GM23338 (cell line): Measurements from ENCODE around the gene SNX30. TPM values are rescaled to one million over a fixed set of nuclear protein-coding genes. Genes with fewer than 3 reads are reported as not detected.

Experiments
- ATAC-seq: fragments of 200-7000 bp; cut with Tn5 transposase; 3 replicates; pipeline ENCODE4 v1.9.1; 2020
- DNase-seq: peaks from one replicate; pipeline ENCODE4 v3.0.0-alpha.2; 2015; ENCODE audit warnings: low spot score
- H2AFZ ChIP-seq: fragments of 200-600 bp; sonication (generic); 2 replicates; pipeline ENCODE4 v1.8.0; 2016; ENCODE audit warnings: antibody characterized with exemption, mild to moderate bottlenecking, moderate library complexity
- H3F3A ChIP-seq: fragments of 200-600 bp; sonication (generic); replicated peaks from 2 replicates; pipeline ENCODE4 v1.8.0; 2017; ENCODE audit warnings: antibody characterized with exemption, mixed run types, low read depth
- H3K27ac ChIP-seq: fragments of 200-600 bp; sonication (generic); 2 replicates; pipeline ENCODE4 v1.6.1; 2016; ENCODE audit warnings: low read depth
- H3K27me3 ChIP-seq: fragments of 200-600 bp; sonication (generic); 2 replicates; pipeline ENCODE4 v1.8.0; 2016; ENCODE audit warnings: mild to moderate bottlenecking, mixed run types, moderate library complexity; ENCODE audit not compliant: insufficient read depth
- H3K36me3 ChIP-seq: fragments of 200-600 bp; sonication (generic); 2 replicates; pipeline ENCODE4 v1.8.0; 2016; ENCODE audit warnings: mild to moderate bottlenecking; ENCODE audit not compliant: insufficient read depth
- H3K4me1 ChIP-seq: fragments of 200-600 bp; sonication (generic); 2 replicates; pipeline ENCODE4 v1.8.0; 2016; ENCODE audit warnings: mild to moderate bottlenecking, moderate library complexity; ENCODE audit not compliant: insufficient read depth
- H3K4me2 ChIP-seq: fragments of 200-600 bp; sonication (generic); 2 replicates; pipeline ENCODE4 v1.7.1; 2017; ENCODE audit warnings: mixed run types
- H3K4me3 ChIP-seq: fragments of 200-600 bp; sonication (generic); 2 replicates; pipeline ENCODE4 v1.6.1; 2016; ENCODE audit warnings: mixed run types
- H3K79me2 ChIP-seq: fragments of 200-600 bp; sonication (generic); replicated peaks from 2 replicates; pipeline ENCODE4 v1.8.0; 2017; ENCODE audit warnings: mild to moderate bottlenecking; ENCODE audit not compliant: insufficient read depth
- H3K9me2 ChIP-seq: fragments of 200-600 bp; sonication (generic); 2 replicates; pipeline ENCODE4 v1.8.0; 2017; ENCODE audit not compliant: insufficient read depth
- H4K20me1 ChIP-seq: fragments of 200-600 bp; sonication (generic); replicated peaks from 2 replicates; pipeline ENCODE4 v1.8.0; 2017; ENCODE audit warnings: mild to moderate bottlenecking; ENCODE audit not compliant: insufficient read depth
- H3K27ac Mint-ChIP-seq: 2 replicates; pipeline ENCODE4 v1.8.0; 2020; ENCODE audit warnings: inconsistent platforms, mild to moderate bottlenecking, moderate library complexity, mixed read lengths
- H3K27me3 Mint-ChIP-seq: 3 replicates; pipeline ENCODE4 v1.8.0; 2022; ENCODE audit warnings: low read depth, mild to moderate bottlenecking, moderate library complexity, mixed read lengths, inconsistent platforms; ENCODE audit not compliant: insufficient read depth, poor library complexity
- H3K36me3 Mint-ChIP-seq: 3 replicates; pipeline ENCODE4 v1.8.0; 2021; ENCODE audit warnings: low read depth, mild to moderate bottlenecking, inconsistent platforms, moderate library complexity, mixed read lengths
- H3K4me1 Mint-ChIP-seq: 3 replicates; pipeline ENCODE4 v1.8.0; 2020; ENCODE audit warnings: mild to moderate bottlenecking, inconsistent platforms, mixed read lengths
- H3K4me3 Mint-ChIP-seq: 3 replicates; pipeline ENCODE4 v1.8.0; 2021; ENCODE audit warnings: moderate library complexity, mild to moderate bottlenecking, inconsistent platforms, mixed read lengths
- H3K9me3 Mint-ChIP-seq: 3 replicates; pipeline ENCODE4 v1.8.0; 2020; ENCODE audit warnings: moderate library complexity, mild to moderate bottlenecking, inconsistent platforms, mixed read lengths
- CREB1 ChIP-seq: fragments of 250-450 bp; sonication (Bioruptor Pico); IDR thresholded peaks from 2 replicates; pipeline ENCODE4 v1.5.0; 2020; ENCODE audit warnings: low read depth, mild to moderate bottlenecking, moderate library complexity
- EZH2 ChIP-seq: fragments of 200-600 bp; sonication (generic); IDR thresholded peaks from one replicate; pipeline ENCODE4 v1.8.0; 2017; ENCODE audit warnings: antibody characterized with exemption, mild to moderate bottlenecking, low read depth; ENCODE audit not compliant: unreplicated experiment
- EZH2phosphoT487 ChIP-seq: fragments of 200-600 bp; sonication (generic); IDR thresholded peaks from one replicate; pipeline ENCODE4 v1.8.1; 2018; ENCODE audit warnings: antibody characterized with exemption; ENCODE audit not compliant: unreplicated experiment
- JUNB ChIP-seq: IDR thresholded peaks from one replicate; pipeline ENCODE4 v1.6.1; 2016; ENCODE audit warnings: antibody characterized with exemption; ENCODE audit not compliant: unreplicated experiment
- NANOG ChIP-seq: IDR thresholded peaks from 2 replicates; pipeline ENCODE4 v1.6.1; 2016; ENCODE audit warnings: antibody characterized with exemption, borderline replicate concordance
- POLR2AphosphoS5 ChIP-seq: IDR thresholded peaks from 2 replicates; pipeline ENCODE4 v1.6.1; 2016; ENCODE audit warnings: antibody characterized with exemption, low read depth
- STAT1 ChIP-seq: IDR thresholded peaks from one replicate; pipeline ENCODE4 v1.6.1; 2016; ENCODE audit warnings: antibody characterized with exemption; ENCODE audit not compliant: unreplicated experiment
- ZNF114 ChIP-seq: fragments of 250-450 bp; sonication (Bioruptor Pico); IDR thresholded peaks from 2 replicates; pipeline ENCODE4 v1.5.0; 2020; ENCODE audit warnings: mild to moderate bottlenecking, moderate library complexity
- ZNF331 ChIP-seq: fragments of 250-450 bp; sonication (Bioruptor Pico); IDR thresholded peaks from 2 replicates; pipeline ENCODE4 v1.5.0; 2020; ENCODE audit warnings: low read depth, mild to moderate bottlenecking, moderate library complexity
- ZNF462 ChIP-seq: fragments of 250-450 bp; sonication (Bioruptor Pico); IDR thresholded peaks from 2 replicates; pipeline ENCODE4 v1.5.0; 2020; ENCODE audit warnings: mild to moderate bottlenecking, moderate library complexity
- polyA plus RNA-seq: library from polyadenylated mRNA; unstranded; fragments of >200 nt; fragmentation: Nextera tagmentation; extraction: Ambion mirVana; gene quantifications from 2 replicates; pipeline ENCODE4 v1.2.1, GENCODE V29; 2016
- total RNA-seq: library from RNA; depleted of rRNA; stranded (reverse); fragments of >200 nt; shearing (Covaris generic); gene quantifications from 2 replicates; pipeline ENCODE4 v1.2.3, GENCODE V29; 2014
- TF ChIP-seq, protein P1 (sequence below): IDR thresholded peaks from one replicate; pipeline ENCODE4 v1.6.1; 2018; ENCODE audit warnings: antibody characterized with exemption; ENCODE audit not compliant: unreplicated experiment
- TF ChIP-seq, protein P2 (sequence below): IDR thresholded peaks from 2 replicates; pipeline ENCODE4 v1.6.1; 2016; ENCODE audit warnings: antibody characterized with exemption
- TF ChIP-seq, protein P3 (sequence below), 2 experiments: fragments of 200-600 bp in 1 of 2; sonication (generic) in 1 of 2; conservative IDR thresholded peaks; 2 replicates each; pipeline versions ENCODE4 v1.5.1 to v1.6.1; 2016 to 2017; ENCODE audit warnings: antibody characterized with exemption in 2 of 2, low read depth in 2 of 2, mild to moderate bottlenecking in 2 of 2, moderate library complexity in 1 of 2

Gene SNX30
- total and polyA plus RNA-seq, 2 experiments from 2014 or later: 2.1 to 17.8 TPM

GRCh38 chr9:112863214-112863613 is 112.7 kb downstream of the SNX30 start:
- DNase-seq (no peak), ATAC-seq (no peak)
- Histone ChIP-seq H3K4me1 (no peaks in the 10 kb centered on the region), H3K27ac (no peak overlapping the region), H4K20me1 (no peaks in the 10 kb centered on the region), H3K4me2 (no peak overlapping the region), H3K27me3 (no peaks in the 10 kb centered on the region), H3F3A (no peaks in the 10 kb centered on the region), H3K4me3 (no peak overlapping the region), H2AFZ (no peak overlapping the region), H3K79me2 (no peaks in the 10 kb centered on the region), H3K9me2 (no peaks in the 10 kb centered on the region), H3K36me3 (no peaks in the 10 kb centered on the region)
- Mint-ChIP-seq H3K4me3 (no peak overlapping the region), H3K9me3 (peaks cover 6% of the 10 kb centered on the region; the same call in 1 of the 3 replicates), H3K36me3 (peaks cover 18% of the 10 kb centered on the region), H3K27me3 (peaks cover 12% of the 10 kb centered on the region), H3K4me1 (peaks cover 10% of the 10 kb centered on the region; the same call in 1 of the 3 replicates), H3K27ac (no peak overlapping the region)
- no peak for TF ChIP-seq EZH2
- TF ChIP-seq, protein P1, sequence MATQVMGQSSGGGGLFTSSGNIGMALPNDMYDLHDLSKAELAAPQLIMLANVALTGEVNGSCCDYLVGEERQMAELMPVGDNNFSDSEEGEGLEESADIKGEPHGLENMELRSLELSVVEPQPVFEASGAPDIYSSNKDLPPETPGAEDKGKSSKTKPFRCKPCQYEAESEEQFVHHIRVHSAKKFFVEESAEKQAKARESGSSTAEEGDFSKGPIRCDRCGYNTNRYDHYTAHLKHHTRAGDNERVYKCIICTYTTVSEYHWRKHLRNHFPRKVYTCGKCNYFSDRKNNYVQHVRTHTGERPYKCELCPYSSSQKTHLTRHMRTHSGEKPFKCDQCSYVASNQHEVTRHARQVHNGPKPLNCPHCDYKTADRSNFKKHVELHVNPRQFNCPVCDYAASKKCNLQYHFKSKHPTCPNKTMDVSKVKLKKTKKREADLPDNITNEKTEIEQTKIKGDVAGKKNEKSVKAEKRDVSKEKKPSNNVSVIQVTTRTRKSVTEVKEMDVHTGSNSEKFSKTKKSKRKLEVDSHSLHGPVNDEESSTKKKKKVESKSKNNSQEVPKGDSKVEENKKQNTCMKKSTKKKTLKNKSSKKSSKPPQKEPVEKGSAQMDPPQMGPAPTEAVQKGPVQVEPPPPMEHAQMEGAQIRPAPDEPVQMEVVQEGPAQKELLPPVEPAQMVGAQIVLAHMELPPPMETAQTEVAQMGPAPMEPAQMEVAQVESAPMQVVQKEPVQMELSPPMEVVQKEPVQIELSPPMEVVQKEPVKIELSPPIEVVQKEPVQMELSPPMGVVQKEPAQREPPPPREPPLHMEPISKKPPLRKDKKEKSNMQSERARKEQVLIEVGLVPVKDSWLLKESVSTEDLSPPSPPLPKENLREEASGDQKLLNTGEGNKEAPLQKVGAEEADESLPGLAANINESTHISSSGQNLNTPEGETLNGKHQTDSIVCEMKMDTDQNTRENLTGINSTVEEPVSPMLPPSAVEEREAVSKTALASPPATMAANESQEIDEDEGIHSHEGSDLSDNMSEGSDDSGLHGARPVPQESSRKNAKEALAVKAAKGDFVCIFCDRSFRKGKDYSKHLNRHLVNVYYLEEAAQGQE: no peak
- TF ChIP-seq JUNB: no peak
- no peak for TF ChIP-seq STAT1
- no peak for TF ChIP-seq ZNF462 (CRISPR knock-in tag)
- no peak for TF ChIP-seq ZNF114 (CRISPR knock-in tag)
- TF ChIP-seq, protein P2, sequence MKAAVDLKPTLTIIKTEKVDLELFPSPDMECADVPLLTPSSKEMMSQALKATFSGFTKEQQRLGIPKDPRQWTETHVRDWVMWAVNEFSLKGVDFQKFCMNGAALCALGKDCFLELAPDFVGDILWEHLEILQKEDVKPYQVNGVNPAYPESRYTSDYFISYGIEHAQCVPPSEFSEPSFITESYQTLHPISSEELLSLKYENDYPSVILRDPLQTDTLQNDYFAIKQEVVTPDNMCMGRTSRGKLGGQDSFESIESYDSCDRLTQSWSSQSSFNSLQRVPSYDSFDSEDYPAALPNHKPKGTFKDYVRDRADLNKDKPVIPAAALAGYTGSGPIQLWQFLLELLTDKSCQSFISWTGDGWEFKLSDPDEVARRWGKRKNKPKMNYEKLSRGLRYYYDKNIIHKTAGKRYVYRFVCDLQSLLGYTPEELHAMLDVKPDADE: no peak
- no peak for TF ChIP-seq CREB1 (CRISPR knock-in tag)
- TF ChIP-seq, protein P3, sequence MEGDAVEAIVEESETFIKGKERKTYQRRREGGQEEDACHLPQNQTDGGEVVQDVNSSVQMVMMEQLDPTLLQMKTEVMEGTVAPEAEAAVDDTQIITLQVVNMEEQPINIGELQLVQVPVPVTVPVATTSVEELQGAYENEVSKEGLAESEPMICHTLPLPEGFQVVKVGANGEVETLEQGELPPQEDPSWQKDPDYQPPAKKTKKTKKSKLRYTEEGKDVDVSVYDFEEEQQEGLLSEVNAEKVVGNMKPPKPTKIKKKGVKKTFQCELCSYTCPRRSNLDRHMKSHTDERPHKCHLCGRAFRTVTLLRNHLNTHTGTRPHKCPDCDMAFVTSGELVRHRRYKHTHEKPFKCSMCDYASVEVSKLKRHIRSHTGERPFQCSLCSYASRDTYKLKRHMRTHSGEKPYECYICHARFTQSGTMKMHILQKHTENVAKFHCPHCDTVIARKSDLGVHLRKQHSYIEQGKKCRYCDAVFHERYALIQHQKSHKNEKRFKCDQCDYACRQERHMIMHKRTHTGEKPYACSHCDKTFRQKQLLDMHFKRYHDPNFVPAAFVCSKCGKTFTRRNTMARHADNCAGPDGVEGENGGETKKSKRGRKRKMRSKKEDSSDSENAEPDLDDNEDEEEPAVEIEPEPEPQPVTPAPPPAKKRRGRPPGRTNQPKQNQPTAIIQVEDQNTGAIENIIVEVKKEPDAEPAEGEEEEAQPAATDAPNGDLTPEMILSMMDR (conservative IDR thresholded peaks at IDR 0.05; ENCODE audit: low read depth in 2 of 2): no peak
- no peak for TF ChIP-seq POLR2AphosphoS5
- TF ChIP-seq NANOG: no peak
- no peak for TF ChIP-seq EZH2phosphoT487
- TF ChIP-seq ZNF331: no peak
